Superior temporal gyrus (tissue), 1 donor: ENCODE measurements around the gene GMEB1.
"Not testable (repeated sequence)": the region's sequence is repeated elsewhere in the genome, so short reads cannot be mapped to it uniquely, and the experiment has no call there.

Experiments
- DNase-seq: peaks from one replicate; pipeline ENCODE4 v3.0.0-alpha.2; 2016; ENCODE audit errors: extremely low spot score

GMEB1 gene

GRCh38 chr1:28668191-28668955 lies at the start of gene GMEB1:
Gene GMEB1 (plus strand): TSS chr1:28668784. CDS start chr1:28683613, 14,829 bp downstream.
- DNase-seq: peak; percentile 90

- DNase-seq: no peak
Measured at GRCh38 chr1:28631713-28632112, 36.9 kb upstream of the GMEB1 start.

GRCh38 chr1:28632560-28632959 lies 36.0 kb upstream of the GMEB1 start:
- no peak for DNase-seq

GRCh38 chr1:28640766-28641165 lies 27.8 kb upstream of the GMEB1 start:
- no peak for DNase-seq

- DNase-seq: peak; percentile 38
Measured at GRCh38 chr1:28642056-28642846, 26.3 kb upstream of the GMEB1 start.

- DNase-seq: peak; percentile 95
Measured at GRCh38 chr1:28642847-28643635, 25.5 kb upstream of the GMEB1 start, which contains the start of gene TAF12. Gene TAF12 (minus strand): TSS chr1:28643067. CDS start chr1:28622081, 20,986 bp downstream.

GRCh38 chr1:28644494-28644893 lies 24.1 kb upstream of the GMEB1 start:
- no peak for DNase-seq

GRCh38 chr1:28645406-28645805 lies 23.2 kb upstream of the GMEB1 start:
- not testable (repeated sequence) for DNase-seq

- no peak for DNase-seq
Measured at GRCh38 chr1:28646040-28646439, 22.5 kb upstream of the GMEB1 start.

GRCh38 chr1:28648008-28648473 lies 20.5 kb upstream of the GMEB1 start:
- no peak for DNase-seq

GRCh38 chr1:28648474-28649198 lies 19.9 kb upstream of the GMEB1 start, which contains the start of gene RNU11:
Gene RNU11 (plus strand): TSS chr1:28648600.
- peak; percentile 97 for DNase-seq

GRCh38 chr1:28653063-28653462 lies 15.5 kb upstream of the GMEB1 start:
- DNase-seq: not testable (repeated sequence)

- DNase-seq: not testable (repeated sequence)
Measured at GRCh38 chr1:28653870-28654269, 14.7 kb upstream of the GMEB1 start.

- not testable (repeated sequence) for DNase-seq
Measured at GRCh38 chr1:28655448-28656311, 12.9 kb upstream of the GMEB1 start.

- no peak for DNase-seq
Measured at GRCh38 chr1:28656335-28656734, 12.2 kb upstream of the GMEB1 start.

GRCh38 chr1:28663871-28664470 lies 4.6 kb upstream of the GMEB1 start:
- no peak for DNase-seq

- no peak for DNase-seq
Measured at GRCh38 chr1:28666806-28667205, 1.8 kb upstream of the GMEB1 start.

- DNase-seq: peak; percentile 39
Measured at GRCh38 chr1:28668956-28669723, 556 bp downstream of the GMEB1 start.

GRCh38 chr1:28671254-28671780 lies 2.7 kb downstream of the GMEB1 start:
- DNase-seq: no peak
